ENCODE data around the gene IPPK. TPM values are rescaled to one million over a fixed set of nuclear protein-coding genes. Genes with fewer than 3 reads are reported as not detected.

The IPPK gene
- total RNA-seq, 5 donors from 2014 or later (not counting 1 experiment from before 2014, with no cell fraction given) = 7.5 to 9.6 (median 8.3) TPM

DNA sequence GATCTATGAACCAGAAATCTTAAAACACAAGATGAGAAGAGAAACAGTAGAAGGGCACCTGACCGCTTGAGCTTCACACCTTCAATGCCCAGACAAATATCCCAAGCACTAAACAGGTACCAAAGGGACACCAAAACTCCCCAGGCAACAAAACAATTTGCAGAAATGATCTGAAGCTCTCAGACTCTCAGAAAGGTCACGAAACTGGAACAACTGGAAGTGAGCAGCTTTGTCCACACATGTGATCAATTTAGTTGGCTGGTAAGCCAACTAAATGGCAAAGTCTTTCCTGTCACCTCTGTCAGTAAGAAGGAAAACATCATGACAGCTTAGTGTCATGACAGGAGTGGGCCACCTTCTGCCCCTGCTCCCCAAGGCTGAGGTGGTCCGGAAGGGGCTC, 4.1 kb downstream of the IPPK start:
- H3K9me3 ChIP-seq = no peaks in the 10 kb centered on the region
- ChIA-PET CTCF (no interaction called here), POLR2A (no interaction called here)
- no peak overlapping the region for H3K4me3 ChIP-seq (ENCODE audit: control insufficient read depth in 1 of 2, extremely low read depth in 1 of 2, low read length in 1 of 2)
- ATAC-seq (replicated peaks in 1 of 4) = no peak
- Mint-ChIP-seq H3K27me3 (no peaks in the 10 kb centered on the region), H3K4me1 (peaks cover 63 to 72% (median 65%) of the 10 kb centered on the region in 3 donors), H3K36me3 (peaks cover 8% of the 10 kb centered on the region), H3K27ac (peak overlapping the region; percentile 3 to 45), H3K9me3 (no peaks in the 10 kb centered on the region), H3K4me3 (no peak overlapping the region)
- no peaks in the 10 kb centered on the region for H3K27me3 ChIP-seq (replicated peaks in 1 of 2; ENCODE audit: control insufficient read depth in 2 of 2, extremely low read depth in 1 of 2, insufficient read depth in 2 of 2, low read length in 1 of 2)
- H3K4me1 ChIP-seq (ENCODE audit: control insufficient read depth in 1 of 2, extremely low read depth in 1 of 2, insufficient read depth in 2 of 2, low read length in 2 of 2) = peaks cover 12 to 48% of the 10 kb centered on the region in 2 experiments
- peaks cover 0 to 10% of the 10 kb centered on the region in 2 donors for H3K36me3 ChIP-seq (ENCODE audit: control insufficient read depth in 2 of 2, extremely low read depth in 1 of 2, insufficient read depth in 1 of 2, low read length in 1 of 2)
- no peak for DNase-seq
- H3K27ac ChIP-seq (ENCODE audit: low read length) = no peak overlapping the region
- 100% methylated on average over 2 of the region's 3 CpGs for WGBS (ENCODE audit: insufficient coverage)

DNA sequence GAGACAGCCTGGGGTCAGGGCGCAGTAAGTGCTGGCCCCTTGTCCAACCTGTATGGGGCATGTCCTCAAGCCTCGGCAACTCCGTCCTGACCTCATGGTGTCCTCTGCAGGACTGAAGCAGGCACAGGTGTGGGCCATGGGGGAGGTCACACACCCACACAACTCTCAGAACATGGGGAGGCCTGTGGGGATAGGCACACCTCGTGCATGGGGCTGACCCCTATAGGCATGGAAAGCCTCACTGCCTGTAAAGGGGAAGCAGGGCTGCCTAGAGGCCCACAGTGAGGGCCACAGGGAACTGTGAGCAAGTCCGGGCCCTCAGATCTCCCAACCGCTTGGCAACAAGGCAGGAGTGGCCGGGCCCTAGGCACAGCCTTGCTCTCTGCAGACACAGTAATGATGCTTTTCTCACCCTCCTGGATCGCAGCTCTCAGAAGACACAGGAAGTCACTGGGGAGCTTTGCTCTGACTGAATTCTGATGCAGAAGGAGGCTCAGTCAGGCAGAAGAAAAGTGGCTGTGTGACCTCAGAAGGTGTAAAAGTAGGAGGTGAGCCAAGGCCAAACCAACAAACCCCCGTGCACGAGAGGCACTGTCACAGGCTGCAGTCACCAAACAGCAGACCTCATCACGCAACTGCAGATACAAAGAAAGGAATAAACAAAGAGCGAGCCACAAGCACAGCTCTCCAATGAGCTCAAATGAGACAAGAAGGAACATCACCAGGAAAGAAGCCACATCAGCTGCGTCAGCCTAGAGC, 5.4 kb downstream of the IPPK start:
- ATAC-seq (replicated peaks in 1 of 4) = peak in 3 of 4 experiments; percentile 54 to 80 (median 60)
- no peaks in the 10 kb centered on the region for H3K27me3 ChIP-seq (replicated peaks in 1 of 2; ENCODE audit: control insufficient read depth in 2 of 2, extremely low read depth in 1 of 2, insufficient read depth in 2 of 2, low read length in 1 of 2)
- peak overlapping the region in 2 of 3 donors; percentile 6 to 39 for H3K4me3 Mint-ChIP-seq
- ChIA-PET POLR2A (no interaction called here), CTCF (no interaction called here)
- peak overlapping the region; percentile 69 to 85 for H3K27ac Mint-ChIP-seq
- H3K27me3 Mint-ChIP-seq = no peaks in the 10 kb centered on the region
- H3K4me1 Mint-ChIP-seq = peaks cover 61 to 71% (median 64%) of the 10 kb centered on the region in 3 donors
- H3K36me3 Mint-ChIP-seq = peaks cover 8% of the 10 kb centered on the region
- peak overlapping the region; percentile 60 for H3K27ac ChIP-seq (ENCODE audit: low read length)
- H3K4me3 ChIP-seq (ENCODE audit: control insufficient read depth in 1 of 2, extremely low read depth in 1 of 2, low read length in 1 of 2) = no peak overlapping the region
- WGBS (ENCODE audit: insufficient coverage) = 46% methylated on average over 9 of the region's 13 CpGs
- H3K4me1 ChIP-seq (ENCODE audit: control insufficient read depth in 1 of 2, extremely low read depth in 1 of 2, insufficient read depth in 2 of 2, low read length in 2 of 2) = peaks cover 12 to 44% of the 10 kb centered on the region in 2 experiments
- peak in 31 of 35 experiments; percentile 3 to 68 (median 29) for DNase-seq
- H3K36me3 ChIP-seq (ENCODE audit: control insufficient read depth in 2 of 2, extremely low read depth in 1 of 2, insufficient read depth in 1 of 2, low read length in 1 of 2) = peaks cover 0 to 10% of the 10 kb centered on the region in 2 donors
- H3K9me3 Mint-ChIP-seq = no peaks in the 10 kb centered on the region
- no peaks in the 10 kb centered on the region for H3K9me3 ChIP-seq

DNA sequence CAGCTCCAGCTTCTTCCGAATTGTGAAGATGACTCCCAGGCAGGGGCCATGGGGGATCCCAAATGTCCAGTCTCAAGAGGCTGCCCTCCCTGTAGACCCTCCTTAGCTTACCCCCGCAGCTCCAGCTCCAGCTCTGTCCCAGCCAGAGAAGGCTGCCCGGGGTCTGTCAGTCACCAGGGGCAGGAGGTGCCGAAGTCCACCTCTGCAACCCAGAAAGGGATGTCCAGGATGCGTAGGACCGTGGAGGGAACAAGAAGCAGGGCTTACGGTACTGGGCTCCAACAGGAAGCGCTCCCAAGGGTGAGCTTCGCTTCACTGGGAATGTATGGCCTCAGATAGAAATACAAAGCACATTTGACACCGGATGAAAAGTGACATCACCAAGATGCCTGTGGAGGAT, 6.0 kb downstream of the IPPK start:
- Mint-ChIP-seq H3K9me3 (no peaks in the 10 kb centered on the region), H3K4me1 (peaks cover 57 to 65% (median 58%) of the 10 kb centered on the region in 3 donors), H3K27ac (no peak overlapping the region), H3K4me3 (no peak overlapping the region), H3K27me3 (no peaks in the 10 kb centered on the region), H3K36me3 (peaks cover 8% of the 10 kb centered on the region)
- Histone ChIP-seq H3K4me1 (ENCODE audit: control insufficient read depth in 1 of 2, extremely low read depth in 1 of 2, insufficient read depth in 2 of 2, low read length in 2 of 2) (peaks cover 11 to 38% of the 10 kb centered on the region in 2 experiments), H3K27me3 (replicated peaks in 1 of 2; ENCODE audit: control insufficient read depth in 2 of 2, extremely low read depth in 1 of 2, insufficient read depth in 2 of 2, low read length in 1 of 2) (no peaks in the 10 kb centered on the region), H3K9me3 (no peaks in the 10 kb centered on the region), H3K27ac (ENCODE audit: low read length) (peak overlapping the region; percentile 60), H3K36me3 (ENCODE audit: control insufficient read depth in 2 of 2, extremely low read depth in 1 of 2, insufficient read depth in 1 of 2, low read length in 1 of 2) (peaks cover 0 to 12% of the 10 kb centered on the region in 2 donors), H3K4me3 (ENCODE audit: control insufficient read depth in 1 of 2, extremely low read depth in 1 of 2, low read length in 1 of 2) (no peak overlapping the region)
- WGBS (ENCODE audit: insufficient coverage) = 95% methylated on average over 10 of the region's 10 CpGs
- ChIA-PET CTCF (interaction anchor here in 1 of 2 donors (0.7 kb wide), 1 partner anchor 152 kb away, joined by 4 read pairs; no protein-coding TSS in a partner anchor), POLR2A (no interaction called here)
- ATAC-seq (replicated peaks in 1 of 4) (no peak), DNase-seq (no peak)

DNA sequence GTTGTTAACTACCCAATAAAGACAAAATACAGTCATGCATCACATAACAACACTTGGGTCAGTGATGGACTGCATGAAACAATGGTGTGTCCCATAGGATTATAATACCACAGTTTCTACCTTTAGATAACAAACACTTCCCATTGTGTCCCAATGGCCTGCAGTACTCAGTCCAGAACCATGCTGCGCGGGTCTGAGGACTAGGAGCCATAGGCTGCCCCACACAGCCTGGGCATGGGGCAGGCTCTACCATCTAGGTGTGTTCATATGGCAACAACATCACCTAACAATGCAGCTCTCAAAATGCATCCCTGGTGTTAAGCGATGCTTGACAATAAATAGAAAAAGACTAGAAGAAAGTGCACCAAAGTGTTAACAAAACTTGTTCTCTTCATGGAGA, 6.8 kb downstream of the IPPK start:
- no CpG with 5 or more reads among the region's 3 CpGs for WGBS (ENCODE audit: insufficient coverage)
- POLR2A ChIA-PET = no interaction called here
- no peak overlapping the region for H3K4me3 Mint-ChIP-seq
- H3K36me3 Mint-ChIP-seq = peaks cover 12% of the 10 kb centered on the region
- H3K4me1 Mint-ChIP-seq = peaks cover 49 to 56% (median 49%) of the 10 kb centered on the region in 3 donors
- no peak overlapping the region for H3K27ac ChIP-seq (ENCODE audit: low read length)
- H3K27me3 Mint-ChIP-seq = no peaks in the 10 kb centered on the region
- no peak overlapping the region for H3K27ac Mint-ChIP-seq
- no peaks in the 10 kb centered on the region for H3K9me3 ChIP-seq
- peaks cover 0 to 19% of the 10 kb centered on the region in 2 donors for H3K36me3 ChIP-seq (ENCODE audit: control insufficient read depth in 2 of 2, extremely low read depth in 1 of 2, insufficient read depth in 1 of 2, low read length in 1 of 2)
- no peak for DNase-seq
- no peaks in the 10 kb centered on the region for H3K9me3 Mint-ChIP-seq
- no peak overlapping the region for H3K4me3 ChIP-seq (ENCODE audit: control insufficient read depth in 1 of 2, extremely low read depth in 1 of 2, low read length in 1 of 2)
- CTCF ChIA-PET = interaction anchor here in 1 of 2 donors (0.7 kb wide), 1 partner anchor 153 kb away, joined by 4 read pairs; no protein-coding TSS in a partner anchor
- peaks cover 8 to 29% of the 10 kb centered on the region in 2 experiments for H3K4me1 ChIP-seq (ENCODE audit: control insufficient read depth in 1 of 2, extremely low read depth in 1 of 2, insufficient read depth in 2 of 2, low read length in 2 of 2)
- ATAC-seq (replicated peaks in 1 of 4) = no peak
- H3K27me3 ChIP-seq (replicated peaks in 1 of 2; ENCODE audit: control insufficient read depth in 2 of 2, extremely low read depth in 1 of 2, insufficient read depth in 2 of 2, low read length in 1 of 2) = no peaks in the 10 kb centered on the region

DNA sequence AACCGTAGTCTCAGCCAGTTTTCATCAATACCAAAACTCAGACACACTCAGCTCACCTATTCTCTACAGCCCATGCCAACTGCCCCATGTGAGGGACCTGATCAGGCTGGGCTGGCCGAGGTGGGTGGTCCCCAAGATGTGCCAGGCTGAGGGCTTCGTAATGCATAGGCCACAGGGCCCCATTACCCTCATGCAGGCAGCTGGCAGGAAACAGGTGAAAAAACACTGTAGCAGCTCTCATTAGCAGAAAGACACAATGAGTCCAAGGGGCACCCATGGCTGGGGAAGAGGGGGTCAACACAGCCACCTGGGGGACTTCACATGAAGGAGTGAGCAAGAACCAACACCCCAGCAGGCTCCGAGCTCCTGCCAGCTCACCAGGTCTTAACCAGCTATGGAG, 8.2 kb downstream of the IPPK start:
- no peak for ATAC-seq (replicated peaks in 1 of 4)
- ChIA-PET CTCF (interaction anchor here in 1 of 2 donors (0.7 kb wide), 1 partner anchor 10 kb away, joined by 3 read pairs; no protein-coding TSS in a partner anchor), POLR2A (no interaction called here)
- Mint-ChIP-seq H3K27me3 (no peaks in the 10 kb centered on the region), H3K4me1 (peaks cover 37 to 43% (median 39%) of the 10 kb centered on the region in 3 donors), H3K9me3 (no peaks in the 10 kb centered on the region), H3K36me3 (peaks cover 7% of the 10 kb centered on the region), H3K27ac (no peak overlapping the region), H3K4me3 (no peak overlapping the region)
- H3K9me3 ChIP-seq = no peaks in the 10 kb centered on the region
- WGBS (ENCODE audit: insufficient coverage) = 94% methylated on average over 2 of the region's 4 CpGs
- no peaks in the 10 kb centered on the region for H3K27me3 ChIP-seq (replicated peaks in 1 of 2; ENCODE audit: control insufficient read depth in 2 of 2, extremely low read depth in 1 of 2, insufficient read depth in 2 of 2, low read length in 1 of 2)
- no peak overlapping the region for H3K4me3 ChIP-seq (ENCODE audit: control insufficient read depth in 1 of 2, extremely low read depth in 1 of 2, low read length in 1 of 2)
- H3K27ac ChIP-seq (ENCODE audit: low read length) = no peak overlapping the region
- peaks cover 8 to 23% of the 10 kb centered on the region in 2 experiments for H3K4me1 ChIP-seq (ENCODE audit: control insufficient read depth in 1 of 2, extremely low read depth in 1 of 2, insufficient read depth in 2 of 2, low read length in 2 of 2)
- no peak for DNase-seq
- peaks cover 2 to 24% of the 10 kb centered on the region in 2 donors for H3K36me3 ChIP-seq (ENCODE audit: control insufficient read depth in 2 of 2, extremely low read depth in 1 of 2, insufficient read depth in 1 of 2, low read length in 1 of 2)

DNA sequence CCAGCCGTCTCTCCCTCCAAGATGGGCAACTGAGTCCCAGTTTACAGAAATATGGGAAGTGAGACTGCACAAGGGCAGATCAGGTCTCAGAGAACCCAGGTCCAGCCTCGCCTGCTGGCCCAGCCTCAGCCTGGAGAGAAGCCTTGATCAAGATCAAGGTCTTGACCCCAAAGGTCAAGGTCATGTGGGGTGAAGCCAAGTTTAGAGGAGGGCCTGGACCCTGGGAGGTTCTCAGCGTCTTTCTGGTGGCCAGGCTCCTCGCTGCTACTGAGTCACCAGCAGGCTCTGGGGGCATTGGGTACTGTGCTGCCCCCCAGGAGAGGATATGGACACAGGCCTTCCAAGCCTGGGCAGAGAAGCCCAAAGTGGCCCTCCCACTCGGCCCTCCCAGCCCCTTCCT, 8.8 kb downstream of the IPPK start:
- H3K27ac Mint-ChIP-seq = no peak overlapping the region
- ChIA-PET POLR2A (no interaction called here), CTCF (no interaction called here)
- no peaks in the 10 kb centered on the region for H3K27me3 Mint-ChIP-seq
- Histone ChIP-seq H3K27me3 (replicated peaks in 1 of 2; ENCODE audit: control insufficient read depth in 2 of 2, extremely low read depth in 1 of 2, insufficient read depth in 2 of 2, low read length in 1 of 2) (no peaks in the 10 kb centered on the region), H3K9me3 (no peaks in the 10 kb centered on the region), H3K27ac (ENCODE audit: low read length) (no peak overlapping the region), H3K36me3 (ENCODE audit: control insufficient read depth in 2 of 2, extremely low read depth in 1 of 2, insufficient read depth in 1 of 2, low read length in 1 of 2) (peaks cover 4 to 21% of the 10 kb centered on the region in 2 donors), H3K4me3 (ENCODE audit: control insufficient read depth in 1 of 2, extremely low read depth in 1 of 2, low read length in 1 of 2) (no peak overlapping the region), H3K4me1 (ENCODE audit: control insufficient read depth in 1 of 2, extremely low read depth in 1 of 2, insufficient read depth in 2 of 2, low read length in 2 of 2) (peaks cover 8 to 17% of the 10 kb centered on the region in 2 experiments)
- no peak for ATAC-seq (replicated peaks in 1 of 4)
- WGBS (ENCODE audit: insufficient coverage) = 90% methylated on average over 5 of the region's 5 CpGs
- H3K4me3 Mint-ChIP-seq = no peak overlapping the region
- peaks cover 12% of the 10 kb centered on the region for H3K36me3 Mint-ChIP-seq
- H3K4me1 Mint-ChIP-seq = peaks cover 35 to 37% (median 37%) of the 10 kb centered on the region in 3 donors
- no peak for DNase-seq
- no peaks in the 10 kb centered on the region for H3K9me3 Mint-ChIP-seq
